ENCODE data around the gene EFHD2.

DNA sequence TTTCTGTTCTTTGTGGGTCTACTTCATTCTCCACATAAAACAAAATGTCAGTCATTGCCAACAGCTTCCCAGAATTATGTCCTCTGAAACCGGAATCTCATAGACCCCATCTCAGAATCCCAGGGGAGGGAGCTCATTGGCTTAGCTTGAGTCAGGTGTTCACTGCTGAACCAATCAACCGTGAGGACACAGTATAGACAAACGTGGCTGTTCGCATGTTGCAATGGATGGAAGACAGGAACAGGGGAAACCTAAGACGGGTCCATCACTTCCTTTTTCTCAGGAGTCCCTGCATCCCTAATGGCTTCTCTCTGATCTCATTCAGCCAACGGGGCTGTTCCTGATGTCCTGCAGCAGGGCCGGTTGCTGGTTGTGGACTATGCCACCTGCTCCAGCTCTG lies 56.0 kb downstream of the EFHD2 start:
- TF ChIP-seq, protein P1, sequence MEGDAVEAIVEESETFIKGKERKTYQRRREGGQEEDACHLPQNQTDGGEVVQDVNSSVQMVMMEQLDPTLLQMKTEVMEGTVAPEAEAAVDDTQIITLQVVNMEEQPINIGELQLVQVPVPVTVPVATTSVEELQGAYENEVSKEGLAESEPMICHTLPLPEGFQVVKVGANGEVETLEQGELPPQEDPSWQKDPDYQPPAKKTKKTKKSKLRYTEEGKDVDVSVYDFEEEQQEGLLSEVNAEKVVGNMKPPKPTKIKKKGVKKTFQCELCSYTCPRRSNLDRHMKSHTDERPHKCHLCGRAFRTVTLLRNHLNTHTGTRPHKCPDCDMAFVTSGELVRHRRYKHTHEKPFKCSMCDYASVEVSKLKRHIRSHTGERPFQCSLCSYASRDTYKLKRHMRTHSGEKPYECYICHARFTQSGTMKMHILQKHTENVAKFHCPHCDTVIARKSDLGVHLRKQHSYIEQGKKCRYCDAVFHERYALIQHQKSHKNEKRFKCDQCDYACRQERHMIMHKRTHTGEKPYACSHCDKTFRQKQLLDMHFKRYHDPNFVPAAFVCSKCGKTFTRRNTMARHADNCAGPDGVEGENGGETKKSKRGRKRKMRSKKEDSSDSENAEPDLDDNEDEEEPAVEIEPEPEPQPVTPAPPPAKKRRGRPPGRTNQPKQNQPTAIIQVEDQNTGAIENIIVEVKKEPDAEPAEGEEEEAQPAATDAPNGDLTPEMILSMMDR (IDR thresholded peaks at IDR 0.05) = no peak
- TF ChIP-seq EZH2 (IDR thresholded peaks at IDR 0.05) (no peak), EZH2phosphoT487 (IDR thresholded peaks at IDR 0.05) (no peak)
